WI38 (cell line): ENCODE data around the gene CRAMP1.

Source experiments
- H3K4me3 ChIP-seq: 2 replicates; pipeline ENCODE4 v1.5.1; 2011; ENCODE audit warnings: low read depth, mild to moderate bottlenecking, control low read depth, low read length
- TF ChIP-seq, protein P1 (sequence below): IDR thresholded peaks from 2 replicates; pipeline ENCODE4 v1.5.1; 2012; ENCODE audit warnings: low read depth, mild to moderate bottlenecking, control low read depth, low read length

CRAMP1 gene

DNA sequence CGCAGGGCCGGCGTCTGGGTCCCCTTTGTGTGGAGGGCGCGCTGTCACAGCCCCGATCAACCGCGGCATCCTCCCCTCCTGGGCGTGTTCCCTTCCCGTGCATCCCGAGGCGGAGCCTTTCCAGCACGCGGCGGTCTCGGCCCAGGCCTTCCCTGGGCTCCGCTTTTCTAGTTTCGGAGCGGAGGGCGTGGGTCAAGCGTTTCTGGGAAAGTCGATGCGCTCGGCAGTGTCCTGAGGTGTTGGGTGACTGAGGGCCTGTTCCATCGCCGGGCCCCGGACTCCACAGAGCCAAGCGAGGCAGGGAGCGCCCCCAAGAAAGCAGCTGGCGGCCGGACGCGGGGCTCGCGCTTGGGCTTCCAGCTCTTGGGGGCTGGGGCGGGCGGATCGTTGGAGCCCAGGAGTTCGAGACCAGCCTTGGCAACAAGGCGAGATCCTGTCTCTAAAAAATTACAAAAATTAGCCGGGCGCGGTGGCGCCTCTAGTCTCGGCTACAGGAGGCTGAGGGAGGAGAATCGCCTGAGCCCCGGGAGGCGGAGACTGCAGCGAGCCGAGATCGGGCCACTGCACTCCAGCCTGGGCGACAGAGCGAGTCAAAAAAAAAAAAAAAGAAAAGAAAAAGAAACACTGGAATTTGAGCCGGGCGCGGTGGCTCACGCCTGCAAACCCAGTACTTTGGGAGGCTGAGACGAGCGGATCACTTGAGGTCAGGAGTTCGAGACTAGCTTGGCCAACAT lies 1.1 kb upstream of the CRAMP1 start:
- peak overlapping the region; percentile 74 for H3K4me3 ChIP-seq
- TF ChIP-seq, protein P1, sequence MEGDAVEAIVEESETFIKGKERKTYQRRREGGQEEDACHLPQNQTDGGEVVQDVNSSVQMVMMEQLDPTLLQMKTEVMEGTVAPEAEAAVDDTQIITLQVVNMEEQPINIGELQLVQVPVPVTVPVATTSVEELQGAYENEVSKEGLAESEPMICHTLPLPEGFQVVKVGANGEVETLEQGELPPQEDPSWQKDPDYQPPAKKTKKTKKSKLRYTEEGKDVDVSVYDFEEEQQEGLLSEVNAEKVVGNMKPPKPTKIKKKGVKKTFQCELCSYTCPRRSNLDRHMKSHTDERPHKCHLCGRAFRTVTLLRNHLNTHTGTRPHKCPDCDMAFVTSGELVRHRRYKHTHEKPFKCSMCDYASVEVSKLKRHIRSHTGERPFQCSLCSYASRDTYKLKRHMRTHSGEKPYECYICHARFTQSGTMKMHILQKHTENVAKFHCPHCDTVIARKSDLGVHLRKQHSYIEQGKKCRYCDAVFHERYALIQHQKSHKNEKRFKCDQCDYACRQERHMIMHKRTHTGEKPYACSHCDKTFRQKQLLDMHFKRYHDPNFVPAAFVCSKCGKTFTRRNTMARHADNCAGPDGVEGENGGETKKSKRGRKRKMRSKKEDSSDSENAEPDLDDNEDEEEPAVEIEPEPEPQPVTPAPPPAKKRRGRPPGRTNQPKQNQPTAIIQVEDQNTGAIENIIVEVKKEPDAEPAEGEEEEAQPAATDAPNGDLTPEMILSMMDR, result no peak

DNA sequence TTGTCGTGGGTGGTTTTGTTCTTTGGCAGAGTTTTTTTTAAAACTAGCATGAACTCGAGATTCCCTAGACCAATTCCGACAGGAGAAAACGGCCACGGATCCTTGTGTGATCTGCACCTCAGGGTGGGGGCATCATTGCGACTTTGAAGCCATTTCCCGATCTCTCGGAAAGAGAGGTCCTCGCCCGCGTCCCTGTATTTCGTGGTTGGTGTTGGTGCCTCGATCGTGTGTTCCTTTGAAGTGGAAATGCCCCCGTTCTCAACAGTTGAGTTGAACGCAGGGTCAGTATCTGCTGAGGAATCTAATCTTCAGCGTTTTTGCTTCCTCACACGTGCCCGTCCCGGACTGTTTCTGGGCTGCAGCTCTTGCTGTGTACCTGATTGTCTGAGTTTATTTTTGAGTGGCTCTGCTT lies 1.1 kb downstream of the CRAMP1 start:
- TF ChIP-seq, protein P1, result no peak
- peak overlapping the region; percentile 72 for H3K4me3 ChIP-seq

GRCh38 chr16:1613728-1614455 lies 1.7 kb downstream of the CRAMP1 start:
- TF ChIP-seq, protein P1, result no peak

GRCh38 chr16:1614456-1615102 lies 2.4 kb downstream of the CRAMP1 start:
- TF ChIP-seq, protein P1, result no peak
- H3K4me3 ChIP-seq, result peak overlapping the region; percentile 64

More at GRCh38 chr16:1613728-1614455, 1.7 kb downstream of the CRAMP1 start:
- peak overlapping the region; percentile 72 for H3K4me3 ChIP-seq

- H3K4me3 ChIP-seq, result peak overlapping the region; percentile 64
- TF ChIP-seq, protein P1, result no peak
Measured at GRCh38 chr16:1615761-1616160, 3.6 kb downstream of the CRAMP1 start.

DNA sequence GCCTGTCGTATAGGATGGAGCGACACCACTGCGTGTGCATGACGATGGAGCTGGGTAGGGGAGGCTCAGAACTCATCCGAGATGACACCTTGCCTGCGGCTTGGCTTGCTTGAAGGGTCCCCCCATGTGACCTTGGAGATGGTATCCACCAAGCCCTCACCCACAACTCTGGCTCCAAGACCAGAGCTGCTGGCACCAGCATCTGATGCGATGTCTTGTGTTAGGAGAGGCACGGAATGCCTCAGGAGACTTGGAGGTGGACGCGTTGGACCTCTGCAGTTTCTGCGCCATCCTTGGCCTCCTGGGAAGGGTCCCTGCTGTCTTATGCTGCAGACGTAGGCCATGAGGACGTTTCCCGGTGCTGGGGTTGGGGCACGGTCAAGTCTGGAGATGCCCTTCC lies 7.8 kb downstream of the CRAMP1 start:
- TF ChIP-seq, protein P1, result no peak
- no peak overlapping the region for H3K4me3 ChIP-seq
